ENCODE results near the gene CEP68. TPM values are rescaled to one million over a fixed set of nuclear protein-coding genes. Genes with fewer than 3 reads are reported as not detected.

CEP68 gene
- total RNA-seq, 1 experiment from 2014 or later = 6.3 TPM

- Histone ChIP-seq H3K9me3 (replicated peaks) (no peaks in the 10 kb centered on the region), H3K36me3 (no peaks in the 10 kb centered on the region), H3K4me3 (no peak overlapping the region), H3K4me1 (replicated peaks) (peaks cover 11% of the 10 kb centered on the region), H3K27ac (no peak overlapping the region), H3K27me3 (replicated peaks) (no peaks in the 10 kb centered on the region)
- no peak for DNase-seq (ENCODE audit: low read depth in 1 of 2, low spot score in 2 of 2)
Measured at GRCh38 chr2:65037178-65037577, 19.0 kb upstream of the CEP68 start.

- peaks cover 12% of the 10 kb centered on the region for H3K9me3 ChIP-seq (replicated peaks)
- H3K4me1 ChIP-seq (replicated peaks) = peaks cover 11% of the 10 kb centered on the region
- no peak for DNase-seq (ENCODE audit: low read depth in 1 of 2, low spot score in 2 of 2)
- H3K27ac ChIP-seq = no peak overlapping the region
- no peak overlapping the region for H3K4me3 ChIP-seq
- H3K27me3 ChIP-seq (replicated peaks) = no peaks in the 10 kb centered on the region
- H3K36me3 ChIP-seq = no peaks in the 10 kb centered on the region
Measured at GRCh38 chr2:65039640-65040039, 16.6 kb upstream of the CEP68 start.

GRCh38 chr2:65040400-65041261 is 15.6 kb upstream of the CEP68 start:
- H3K9me3 ChIP-seq (replicated peaks) = peaks cover 12% of the 10 kb centered on the region
- no peaks in the 10 kb centered on the region for H3K36me3 ChIP-seq
- H3K4me3 ChIP-seq = no peak overlapping the region
- no peak overlapping the region for H3K27ac ChIP-seq
- peaks cover 20% of the 10 kb centered on the region for H3K4me1 ChIP-seq (replicated peaks)
- peak; percentile 68 to 84 for DNase-seq (ENCODE audit: low read depth in 1 of 2, low spot score in 2 of 2)
- H3K27me3 ChIP-seq (replicated peaks) = no peaks in the 10 kb centered on the region

GRCh38 chr2:65043001-65043400 is 13.2 kb upstream of the CEP68 start:
- Histone ChIP-seq H3K27ac (no peak overlapping the region), H3K9me3 (replicated peaks) (peaks cover 12% of the 10 kb centered on the region), H3K27me3 (replicated peaks) (no peaks in the 10 kb centered on the region), H3K4me1 (replicated peaks) (peaks cover 27% of the 10 kb centered on the region), H3K4me3 (no peak overlapping the region), H3K36me3 (no peaks in the 10 kb centered on the region)
- DNase-seq (ENCODE audit: low read depth in 1 of 2, low spot score in 2 of 2) = no peak

- H3K9me3 ChIP-seq (replicated peaks) = peaks cover 12% of the 10 kb centered on the region
- no peak for DNase-seq (ENCODE audit: low read depth in 1 of 2, low spot score in 2 of 2)
- H3K27me3 ChIP-seq (replicated peaks) = no peaks in the 10 kb centered on the region
- no peaks in the 10 kb centered on the region for H3K36me3 ChIP-seq
- H3K4me1 ChIP-seq (replicated peaks) = peaks cover 24% of the 10 kb centered on the region
- H3K4me3 ChIP-seq = no peak overlapping the region
- H3K27ac ChIP-seq = no peak overlapping the region
Measured at GRCh38 chr2:65044097-65044735, 12.0 kb upstream of the CEP68 start.

- Histone ChIP-seq H3K4me1 (replicated peaks) (peaks cover 24% of the 10 kb centered on the region), H3K27me3 (replicated peaks) (no peaks in the 10 kb centered on the region), H3K4me3 (no peak overlapping the region), H3K36me3 (no peaks in the 10 kb centered on the region), H3K27ac (peak overlapping the region; percentile 61), H3K9me3 (replicated peaks) (peaks cover 12% of the 10 kb centered on the region)
- DNase-seq (ENCODE audit: low read depth in 1 of 2, low spot score in 2 of 2) = peak; percentile 99
Measured at GRCh38 chr2:65045651-65046050, 10.6 kb upstream of the CEP68 start.

- Histone ChIP-seq H3K27me3 (replicated peaks) (no peaks in the 10 kb centered on the region), H3K36me3 (no peaks in the 10 kb centered on the region), H3K27ac (peak overlapping the region; percentile 61), H3K9me3 (replicated peaks) (peaks cover 12% of the 10 kb centered on the region), H3K4me1 (replicated peaks) (peaks cover 27% of the 10 kb centered on the region), H3K4me3 (no peak overlapping the region)
- no peak for DNase-seq (ENCODE audit: low read depth in 1 of 2, low spot score in 2 of 2)
Measured at GRCh38 chr2:65046633-65047407, 9.4 kb upstream of the CEP68 start.

GRCh38 chr2:65049010-65049639 is 7.1 kb upstream of the CEP68 start:
- Histone ChIP-seq H3K4me1 (replicated peaks) (peaks cover 27% of the 10 kb centered on the region), H3K4me3 (no peak overlapping the region), H3K36me3 (no peaks in the 10 kb centered on the region), H3K27ac (no peak overlapping the region), H3K27me3 (replicated peaks) (no peaks in the 10 kb centered on the region), H3K9me3 (replicated peaks) (peaks cover 3% of the 10 kb centered on the region)
- no peak for DNase-seq (ENCODE audit: low read depth in 1 of 2, low spot score in 2 of 2)

- H3K27ac ChIP-seq = no peak overlapping the region
- H3K4me3 ChIP-seq = no peak overlapping the region
- H3K27me3 ChIP-seq (replicated peaks) = no peaks in the 10 kb centered on the region
- peaks cover 20% of the 10 kb centered on the region for H3K4me1 ChIP-seq (replicated peaks)
- no peak for DNase-seq (ENCODE audit: low read depth in 1 of 2, low spot score in 2 of 2)
- no peaks in the 10 kb centered on the region for H3K36me3 ChIP-seq
- no peaks in the 10 kb centered on the region for H3K9me3 ChIP-seq (replicated peaks)
Measured at GRCh38 chr2:65050931-65051330, 5.3 kb upstream of the CEP68 start.

- H3K36me3 ChIP-seq = peaks cover 4% of the 10 kb centered on the region
- no peak for DNase-seq (ENCODE audit: low read depth in 1 of 2, low spot score in 2 of 2)
Measured at GRCh38 chr2:65053199-65053598, 3.0 kb upstream of the CEP68 start.

GRCh38 chr2:65054749-65055421 is 1.3 kb upstream of the CEP68 start:
- H3K4me3 ChIP-seq = no peak overlapping the region
- no peak for DNase-seq (ENCODE audit: low read depth in 1 of 2, low spot score in 2 of 2)
- H3K27ac ChIP-seq = no peak overlapping the region
- peaks cover 16% of the 10 kb centered on the region for H3K4me1 ChIP-seq (replicated peaks)
- 0 out of 2 replicates have a peak, but pooled peaks cover 3% of the 10 kb centered on the region for H3K9me3 ChIP-seq (replicated peaks)
- peaks cover 4% of the 10 kb centered on the region for H3K36me3 ChIP-seq
- H3K27me3 ChIP-seq (replicated peaks) = no peaks in the 10 kb centered on the region

More at GRCh38 chr2:65053199-65053598, 3.0 kb upstream of the CEP68 start:
- Histone ChIP-seq H3K27me3 (replicated peaks) (no peaks in the 10 kb centered on the region), H3K27ac (no peak overlapping the region), H3K4me1 (replicated peaks) (peaks cover 16% of the 10 kb centered on the region), H3K9me3 (replicated peaks) (0 out of 2 replicates have a peak, but pooled peaks cover 3% of the 10 kb centered on the region), H3K4me3 (no peak overlapping the region)

- Histone ChIP-seq H3K4me1 (replicated peaks) (peaks cover 16% of the 10 kb centered on the region), H3K36me3 (peaks cover 4% of the 10 kb centered on the region), H3K9me3 (replicated peaks) (0 out of 2 replicates have a peak, but pooled peaks cover 3% of the 10 kb centered on the region), H3K4me3 (peak overlapping the region; percentile 87), H3K27ac (no peak overlapping the region), H3K27me3 (replicated peaks) (no peaks in the 10 kb centered on the region)
- DNase-seq (ENCODE audit: low read depth in 1 of 2, low spot score in 2 of 2) = no peak
Measured at GRCh38 chr2:65055422-65056214, 598 bp upstream of the CEP68 start.
